Breast epithelium (tissue), 4 donors: ENCODE data around the gene RBM8A. TPM values are rescaled to one million over a fixed set of nuclear protein-coding genes. Genes with fewer than 3 reads are reported as not detected.

Experiments
- DNase-seq, 2 donors: peaks; one replicate each; pipeline ENCODE4 v3.0.0-alpha.2; 2019; ENCODE audit warnings: low spot score in 2 of 2
- H3K27ac ChIP-seq, 2 donors: fragments of 200-600 bp; sonication (generic) in 1 of 2; one replicate each; pipeline ENCODE4 v1.5.1; 2016 to 2019; ENCODE audit warnings: mild to moderate bottlenecking in 1 of 2
- H3K27me3 ChIP-seq, 2 donors: fragments of 200-600 bp; sonication (generic) in 1 of 2; one replicate each; pipeline versions ENCODE4 v1.5.1 to v1.6.0; 2017 to 2019; ENCODE audit warnings: control low read depth in 1 of 2, mild to moderate bottlenecking in 1 of 2
- H3K36me3 ChIP-seq: fragments of 200-600 bp; one replicate; pipeline ENCODE4 v1.5.1; 2019
- H3K4me1 ChIP-seq, 2 donors: fragments of 200-600 bp; sonication (generic); one replicate each; pipeline ENCODE4 v1.5.1; 2016 to 2019; ENCODE audit warnings: control low read depth in 1 of 2
- H3K4me3 ChIP-seq, 3 donors: fragments of 200-600 bp; sonication (generic); 1 replicate in 2 of 3; 2 replicates in 1 of 3; pipeline ENCODE4 v1.5.1; 2016 to 2019; ENCODE audit warnings: mild to moderate bottlenecking in 3 of 3, moderate library complexity in 2 of 3
- H3K9me3 ChIP-seq, 2 donors: fragments of 200-600 bp; sonication (generic) in 1 of 2; one replicate each; pipeline ENCODE4 v1.5.1; 2016 to 2019; ENCODE audit warnings: control low read depth in 1 of 2
- POLR2A ChIP-seq: fragments of 450-650 bp; IDR thresholded peaks from one replicate; pipeline ENCODE4 v1.6.1; 2016; ENCODE audit warnings: antibody characterized with exemption, mild to moderate bottlenecking, moderate library complexity
- POLR2AphosphoS5 ChIP-seq, 3 donors: sonication (generic); formaldehyde crosslinking; IDR thresholded peaks; one replicate each; pipeline ENCODE4 v1.6.1; 2017; ENCODE audit warnings: antibody characterized with exemption in 3 of 3
- intact Hi-C: fragments of 100-400 bp; cut with DNase I; formaldehyde crosslinking; loops from one replicate; pipeline ENCODE4 v1.15.1; 2023; ENCODE audit warnings: low total_unique reads
- total RNA-seq, 3 donors: library from RNA; depleted of rRNA; stranded (reverse); fragments of >200 nt; gene quantifications; one replicate each; pipeline ENCODE4 v1.1.0, GENCODE V29; 2016
- TF ChIP-seq, protein P1 (sequence below), 3 donors: fragments of 450-650 bp; IDR thresholded peaks; one replicate each; pipeline ENCODE4 v1.5.1; 2016 to 2017; ENCODE audit warnings: antibody characterized with exemption in 3 of 3, mild to moderate bottlenecking in 3 of 3, moderate library complexity in 3 of 3

The RBM8A gene
- total RNA-seq, 3 donors from 2014 or later, result 115 to 137 (median 128) TPM

DNA sequence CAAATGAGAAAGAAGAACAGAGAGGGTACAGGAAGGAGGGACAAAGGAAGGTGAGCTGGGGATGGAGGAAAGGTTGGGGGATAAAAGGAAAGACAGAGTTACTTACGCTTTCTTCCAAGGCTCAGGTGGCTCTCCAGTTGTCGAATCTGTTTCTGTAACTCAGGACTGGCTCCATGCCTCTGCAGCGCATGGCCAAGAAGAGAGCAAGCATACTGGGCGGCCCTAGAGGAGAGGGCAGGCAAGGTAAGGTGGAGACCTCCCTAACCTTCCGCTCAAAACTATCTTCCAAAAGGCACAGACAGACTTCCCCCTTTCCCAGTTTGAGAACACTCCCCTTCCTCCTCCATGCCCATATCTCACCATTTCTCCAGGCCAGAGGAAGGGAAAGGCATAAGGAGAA is 9.7 kb downstream of the RBM8A start:
- peak overlapping the region; percentile 93 to 94 for H3K27ac ChIP-seq
- no peak for DNase-seq
- peaks cover 4 to 15% of the 10 kb centered on the region in 2 donors for H3K4me1 ChIP-seq
- H3K9me3 ChIP-seq, result no peaks in the 10 kb centered on the region
- H3K4me3 ChIP-seq, result peak overlapping the region; percentile 88 to 95 (median 88)
- no peaks in the 10 kb centered on the region for H3K27me3 ChIP-seq
- intact Hi-C loops, result no loop called here
- H3K36me3 ChIP-seq, result no peaks in the 10 kb centered on the region
- TF ChIP-seq, protein P1, sequence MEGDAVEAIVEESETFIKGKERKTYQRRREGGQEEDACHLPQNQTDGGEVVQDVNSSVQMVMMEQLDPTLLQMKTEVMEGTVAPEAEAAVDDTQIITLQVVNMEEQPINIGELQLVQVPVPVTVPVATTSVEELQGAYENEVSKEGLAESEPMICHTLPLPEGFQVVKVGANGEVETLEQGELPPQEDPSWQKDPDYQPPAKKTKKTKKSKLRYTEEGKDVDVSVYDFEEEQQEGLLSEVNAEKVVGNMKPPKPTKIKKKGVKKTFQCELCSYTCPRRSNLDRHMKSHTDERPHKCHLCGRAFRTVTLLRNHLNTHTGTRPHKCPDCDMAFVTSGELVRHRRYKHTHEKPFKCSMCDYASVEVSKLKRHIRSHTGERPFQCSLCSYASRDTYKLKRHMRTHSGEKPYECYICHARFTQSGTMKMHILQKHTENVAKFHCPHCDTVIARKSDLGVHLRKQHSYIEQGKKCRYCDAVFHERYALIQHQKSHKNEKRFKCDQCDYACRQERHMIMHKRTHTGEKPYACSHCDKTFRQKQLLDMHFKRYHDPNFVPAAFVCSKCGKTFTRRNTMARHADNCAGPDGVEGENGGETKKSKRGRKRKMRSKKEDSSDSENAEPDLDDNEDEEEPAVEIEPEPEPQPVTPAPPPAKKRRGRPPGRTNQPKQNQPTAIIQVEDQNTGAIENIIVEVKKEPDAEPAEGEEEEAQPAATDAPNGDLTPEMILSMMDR (IDR thresholded peaks at IDR 0.05), result no peak
- TF ChIP-seq POLR2AphosphoS5 (IDR thresholded peaks at IDR 0.05) (no peak), POLR2A (no peak)

DNA sequence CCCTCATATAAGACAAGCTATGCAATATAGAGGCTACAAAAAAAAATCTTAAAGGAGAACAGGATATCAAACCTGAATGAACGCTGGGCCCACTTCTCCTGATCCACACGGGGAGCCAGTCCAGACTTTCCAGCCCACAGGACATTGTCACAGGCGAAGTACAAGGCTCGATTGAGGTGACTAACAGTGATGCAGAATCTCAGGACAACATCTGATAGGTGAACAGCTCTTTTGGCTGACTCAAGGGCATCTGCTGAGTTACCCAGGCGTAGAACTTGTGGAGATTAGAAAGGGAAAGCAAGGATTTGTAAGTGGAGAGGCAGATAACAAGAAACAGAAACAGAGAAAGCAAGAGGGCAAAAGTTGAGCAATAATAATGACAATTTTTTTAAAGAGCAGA is 10.5 kb downstream of the RBM8A start:
- intact Hi-C loops, result no loop called here
- H3K36me3 ChIP-seq, result no peaks in the 10 kb centered on the region

DNA sequence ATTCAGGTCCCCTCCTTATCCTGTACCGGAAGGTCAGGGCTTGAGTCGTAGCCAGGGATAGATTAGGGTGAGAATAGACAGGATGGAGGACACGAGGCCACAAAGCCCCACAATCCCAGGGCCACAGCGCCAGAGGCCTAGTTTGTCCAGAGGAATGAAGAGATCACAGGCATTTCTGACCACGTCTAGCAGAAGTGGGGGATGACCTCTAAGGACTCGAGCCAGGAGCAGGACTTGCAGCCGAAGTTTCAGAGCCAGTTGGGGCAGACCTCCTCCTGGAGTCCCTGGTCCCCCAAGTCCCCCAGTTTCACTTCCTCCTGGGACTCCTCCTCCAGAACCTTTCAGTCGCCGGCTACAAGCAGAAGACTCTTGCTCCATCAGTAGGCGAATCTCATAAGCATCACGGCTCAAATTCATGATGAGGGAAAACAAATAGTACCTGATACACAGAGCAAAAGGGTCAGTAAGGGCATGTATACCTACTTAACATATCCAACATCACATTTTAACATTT is 15.1 kb downstream of the RBM8A start:
- Histone ChIP-seq H3K4me1 (no peaks in the 10 kb centered on the region), H3K9me3 (no peaks in the 10 kb centered on the region), H3K27ac (peak overlapping the region; percentile 13 to 19), H3K4me3 (no peak overlapping the region), H3K27me3 (no peaks in the 10 kb centered on the region), H3K36me3 (no peaks in the 10 kb centered on the region)
- TF ChIP-seq, protein P1 (IDR thresholded peaks at IDR 0.05), result no peak
- TF ChIP-seq POLR2AphosphoS5 (IDR thresholded peaks at IDR 0.05) (no peak), POLR2A (no peak)
- no peak for DNase-seq
- intact Hi-C loops, result no loop called here

More for the DNA sequence above, 10.5 kb downstream of the RBM8A start:
- Histone ChIP-seq H3K27ac (no peak overlapping the region), H3K27me3 (no peaks in the 10 kb centered on the region), H3K9me3 (no peaks in the 10 kb centered on the region), H3K4me1 (peaks cover 4 to 15% of the 10 kb centered on the region in 2 donors), H3K4me3 (no peak overlapping the region)
- DNase-seq, result no peak
- TF ChIP-seq, protein P1 (IDR thresholded peaks at IDR 0.05), result no peak
- TF ChIP-seq POLR2AphosphoS5 (IDR thresholded peaks at IDR 0.05) (no peak), POLR2A (no peak)

DNA sequence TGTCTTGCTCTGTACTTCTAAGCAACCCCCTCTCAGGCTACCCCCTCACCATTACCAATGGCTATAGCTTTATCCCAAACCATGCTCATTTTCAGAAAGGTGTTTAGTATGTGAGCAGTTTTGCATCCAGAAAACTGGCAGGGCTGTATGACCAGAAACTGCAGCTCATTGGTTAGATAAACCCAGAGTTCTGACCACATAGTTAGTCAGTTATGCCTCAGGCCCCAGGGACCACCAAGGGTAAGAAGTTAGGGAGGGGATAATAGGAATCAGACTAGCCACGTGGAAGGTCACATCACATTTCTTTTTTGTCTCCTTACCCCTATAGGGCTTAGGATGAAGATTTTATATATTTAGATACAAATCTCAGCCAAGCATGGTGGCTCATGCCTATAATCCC is 18.6 kb downstream of the RBM8A start:
- Histone ChIP-seq H3K4me1 (no peaks in the 10 kb centered on the region), H3K4me3 (peak overlapping the region in 2 of 3 donors; percentile 37 to 39), H3K27me3 (no peaks in the 10 kb centered on the region), H3K9me3 (no peaks in the 10 kb centered on the region), H3K36me3 (no peaks in the 10 kb centered on the region), H3K27ac (peak overlapping the region in 1 of 2 donors; percentile 40)
- TF ChIP-seq POLR2A (no peak), POLR2AphosphoS5 (IDR thresholded peaks at IDR 0.05) (no peak)
- TF ChIP-seq, protein P1 (IDR thresholded peaks at IDR 0.05), result no peak
- DNase-seq, result no peak
- intact Hi-C loops, result no loop called here

DNA sequence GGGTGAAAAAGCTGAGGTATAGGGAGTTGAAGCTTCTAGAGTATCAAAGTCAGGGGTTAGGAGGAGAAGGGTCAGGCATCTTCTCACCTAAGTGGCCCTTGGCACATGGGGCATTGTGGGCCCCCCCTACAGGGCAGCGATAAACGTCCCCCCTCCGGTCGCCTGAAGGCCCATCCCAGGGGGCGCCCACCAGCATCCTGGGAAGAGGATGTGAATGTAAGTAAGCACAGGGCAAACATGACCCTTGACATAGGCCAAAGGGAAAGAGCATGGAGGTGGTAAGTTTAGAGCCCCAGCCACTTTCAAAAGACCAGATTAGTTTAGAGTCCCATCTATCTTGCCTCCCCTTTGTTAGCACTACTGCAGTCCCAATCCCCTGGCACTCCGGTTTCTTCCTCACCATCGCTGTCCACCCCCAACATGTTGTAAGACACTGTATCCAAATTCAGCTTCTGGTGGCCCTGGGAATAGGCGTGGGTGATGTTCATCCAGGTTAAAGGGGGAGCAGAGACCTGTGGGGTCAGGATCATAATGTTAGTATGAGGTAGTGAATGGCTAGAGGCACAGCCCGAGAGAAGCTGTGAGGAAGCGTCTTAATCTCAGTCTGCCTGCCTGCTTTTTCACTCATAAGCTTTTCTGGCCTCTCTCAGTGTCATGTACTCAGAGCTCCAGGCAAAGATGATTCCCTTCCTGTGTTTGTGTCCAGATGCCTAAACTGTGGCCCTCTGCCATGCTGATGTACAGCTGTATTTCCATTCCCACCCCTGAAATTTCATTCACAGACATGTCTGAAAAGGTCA is 20.1 kb downstream of the RBM8A start:
- DNase-seq, result no peak
- Histone ChIP-seq H3K27me3 (no peaks in the 10 kb centered on the region), H3K36me3 (no peaks in the 10 kb centered on the region), H3K4me1 (no peaks in the 10 kb centered on the region), H3K4me3 (no peak overlapping the region), H3K27ac (peak overlapping the region in 1 of 2 donors; percentile 19), H3K9me3 (no peaks in the 10 kb centered on the region)
- intact Hi-C loops, result no loop called here
- TF ChIP-seq POLR2AphosphoS5 (IDR thresholded peaks at IDR 0.05) (no peak), POLR2A (no peak)
- TF ChIP-seq, protein P1 (IDR thresholded peaks at IDR 0.05), result no peak
